WERI-Rb-1 (cell line): ENCODE results near the gene SLC25A21.

ENCODE experiments used
- DNase-seq: peaks from one replicate; pipeline ENCODE4 v3.0.0-alpha.2; 2020
- H3K27ac ChIP-seq: fragments of 250-450 bp; sonication (Bioruptor Pico); 2 replicates; pipeline ENCODE4 v1.5.1; 2020; ENCODE audit warnings: mild to moderate bottlenecking, moderate library complexity
- H3K27me3 ChIP-seq: fragments of 250-450 bp; sonication (Bioruptor Pico); 2 replicates; pipeline ENCODE4 v1.5.1; 2021; ENCODE audit warnings: mild to moderate bottlenecking, low read depth, moderate library complexity; ENCODE audit not compliant: insufficient read depth, severe bottlenecking
- H3K36me3 ChIP-seq: fragments of 250-450 bp; sonication (Bioruptor Pico); 2 replicates; pipeline ENCODE4 v1.5.1; 2020; ENCODE audit warnings: mild to moderate bottlenecking, moderate library complexity
- H3K4me3 ChIP-seq: 2 replicates; pipeline ENCODE4 v1.5.1; 2011; ENCODE audit warnings: low read depth, mild to moderate bottlenecking, control low read depth, low read length
- H3K9me3 ChIP-seq: fragments of 250-450 bp; sonication (Bioruptor Pico); 2 replicates; pipeline ENCODE4 v1.5.1; 2021; ENCODE audit warnings: mild to moderate bottlenecking, moderate library complexity; ENCODE audit not compliant: severe bottlenecking
- CTCF ChIP-seq: IDR thresholded peaks from 2 replicates; pipeline ENCODE4 v1.5.1; 2011; ENCODE audit warnings: low read depth, mild to moderate bottlenecking, control low read depth, inconsistent platforms, low read length

Gene SLC25A21

GRCh38 chr14:37051680-37052079 is 120.7 kb downstream of the SLC25A21 start:
- H3K36me3 ChIP-seq, result no peaks in the 10 kb centered on the region
- no peak for TF ChIP-seq CTCF

GRCh38 chr14:37051153-37051552 is 121.3 kb downstream of the SLC25A21 start:
- H3K36me3 ChIP-seq, result no peaks in the 10 kb centered on the region
- DNase-seq, result no peak

More at GRCh38 chr14:37051680-37052079, 120.7 kb downstream of the SLC25A21 start:
- no peak overlapping the region for H3K4me3 ChIP-seq
- no peaks in the 10 kb centered on the region for H3K9me3 ChIP-seq
- H3K27ac ChIP-seq, result no peak overlapping the region
- DNase-seq, result no peak
- peaks cover 56% of the 10 kb centered on the region for H3K27me3 ChIP-seq

GRCh38 chr14:37048666-37049071 is 123.7 kb downstream of the SLC25A21 start:
- TF ChIP-seq CTCF, result no peak
- Histone ChIP-seq H3K4me3 (no peak overlapping the region), H3K9me3 (no peaks in the 10 kb centered on the region), H3K36me3 (no peaks in the 10 kb centered on the region), H3K27me3 (peaks cover 61% of the 10 kb centered on the region), H3K27ac (no peak overlapping the region)
- no peak for DNase-seq

More at GRCh38 chr14:37051153-37051552, 121.3 kb downstream of the SLC25A21 start:
- no peak for TF ChIP-seq CTCF
- H3K4me3 ChIP-seq, result no peak overlapping the region
- H3K27me3 ChIP-seq, result peaks cover 59% of the 10 kb centered on the region
- no peak overlapping the region for H3K27ac ChIP-seq
- no peaks in the 10 kb centered on the region for H3K9me3 ChIP-seq

GRCh38 chr14:37047996-37048395 is 124.4 kb downstream of the SLC25A21 start:
- DNase-seq, result no peak
- Histone ChIP-seq H3K27me3 (peaks cover 61% of the 10 kb centered on the region), H3K4me3 (no peak overlapping the region), H3K36me3 (no peaks in the 10 kb centered on the region), H3K9me3 (no peaks in the 10 kb centered on the region), H3K27ac (no peak overlapping the region)
- no peak for TF ChIP-seq CTCF

GRCh38 chr14:37047226-37047625 is 125.2 kb downstream of the SLC25A21 start:
- no peak for TF ChIP-seq CTCF
- H3K27ac ChIP-seq, result no peak overlapping the region
- H3K36me3 ChIP-seq, result no peaks in the 10 kb centered on the region

GRCh38 chr14:37046815-37047214 is 125.6 kb downstream of the SLC25A21 start:
- H3K4me3 ChIP-seq, result no peak overlapping the region
- no peak for DNase-seq
- no peak for TF ChIP-seq CTCF
- no peaks in the 10 kb centered on the region for H3K9me3 ChIP-seq
- H3K27ac ChIP-seq, result no peak overlapping the region
- H3K36me3 ChIP-seq, result no peaks in the 10 kb centered on the region
- peaks cover 63% of the 10 kb centered on the region for H3K27me3 ChIP-seq

More at GRCh38 chr14:37047226-37047625, 125.2 kb downstream of the SLC25A21 start:
- Histone ChIP-seq H3K9me3 (no peaks in the 10 kb centered on the region), H3K4me3 (no peak overlapping the region), H3K27me3 (peaks cover 62% of the 10 kb centered on the region)
- DNase-seq, result no peak
